Ishikawa (cell line): Measurements from ENCODE around the gene BCORL1.

Experiments used
- CEBPB ChIP-seq: IDR thresholded peaks from 2 replicates; pipeline ENCODE4 v1.6.1; 2012
- CREB1 ChIP-seq: IDR thresholded peaks from 2 replicates; pipeline ENCODE4 v1.6.1; 2012; ENCODE audit warnings: low read depth
- EGR1 ChIP-seq: IDR thresholded peaks from 2 replicates; pipeline ENCODE4 v1.6.1; 2012
- EP300 ChIP-seq: IDR thresholded peaks from 2 replicates; pipeline ENCODE4 v1.6.1; 2012; ENCODE audit warnings: borderline replicate concordance
- FOXM1 ChIP-seq: IDR thresholded peaks from 2 replicates; pipeline ENCODE4 v1.6.1; 2012; ENCODE audit warnings: low read depth, borderline replicate concordance
- NFIC ChIP-seq: IDR thresholded peaks from 2 replicates; pipeline ENCODE4 v1.6.1; 2012
- RAD21 ChIP-seq: IDR thresholded peaks from 2 replicates; pipeline ENCODE4 v1.6.1; 2012; ENCODE audit warnings: low read depth
- TAF1 ChIP-seq: IDR thresholded peaks from 2 replicates; pipeline ENCODE4 v1.6.1; 2012; ENCODE audit warnings: low read depth, mild to moderate bottlenecking
- TCF12 ChIP-seq: IDR thresholded peaks from 2 replicates; pipeline ENCODE4 v1.6.1; 2012; ENCODE audit warnings: low read depth
- TEAD4 ChIP-seq: IDR thresholded peaks from 2 replicates; pipeline ENCODE4 v1.6.1; 2012
- YY1 ChIP-seq: IDR thresholded peaks from 2 replicates; pipeline ENCODE4 v1.6.1; 2012; ENCODE audit warnings: low read depth
- ZBTB7A ChIP-seq: IDR thresholded peaks from 2 replicates; pipeline ENCODE4 v1.6.1; 2012; ENCODE audit warnings: low read depth
- TF ChIP-seq, protein P1 (sequence below): IDR thresholded peaks from 2 replicates; pipeline ENCODE4 v1.6.1; 2012; ENCODE audit warnings: low read depth, mild to moderate bottlenecking
- TF ChIP-seq, protein P2 (sequence below): IDR thresholded peaks from 2 replicates; pipeline ENCODE4 v1.6.1; 2012
- TF ChIP-seq, protein P3 (sequence below): IDR thresholded peaks from 2 replicates; pipeline ENCODE4 v1.6.1; 2012

Gene BCORL1

DNA sequence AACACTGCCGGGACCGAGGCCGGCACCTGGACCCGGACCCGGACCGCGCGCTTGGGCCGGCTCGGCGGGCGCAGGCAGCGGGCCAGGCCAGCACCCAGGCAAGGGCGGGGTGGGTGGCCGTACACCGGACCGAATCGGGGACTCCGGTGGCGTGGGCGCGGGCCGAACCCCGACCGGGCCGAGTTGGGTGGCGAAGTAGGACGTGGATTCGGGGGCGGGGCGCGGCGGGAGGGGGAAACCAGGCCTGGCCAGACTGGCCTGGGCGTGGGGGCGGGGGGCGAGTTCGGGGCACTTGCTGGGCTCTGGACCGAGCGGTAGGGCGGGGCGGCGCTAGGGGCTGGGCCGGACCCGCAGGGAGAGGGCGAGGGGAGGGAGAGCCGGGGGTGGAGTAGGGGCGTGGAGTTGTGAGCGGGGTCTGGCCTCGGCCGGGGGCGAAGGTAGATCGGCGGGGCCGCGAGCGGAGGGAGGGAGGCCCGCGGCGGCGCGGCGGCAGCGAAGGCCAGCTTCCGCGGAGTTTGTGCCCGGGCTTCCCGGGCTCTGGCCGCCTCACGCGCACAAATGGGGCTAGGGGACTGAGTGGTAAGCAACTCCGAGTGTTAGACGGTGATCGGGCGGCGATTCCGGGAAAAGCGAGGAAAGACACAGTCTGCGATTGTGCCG is 1.8 kb upstream of the BCORL1 start:
- TF ChIP-seq ZBTB7A (peak; percentile 88), FOXM1 (no peak), YY1 (no peak), EGR1 (peak; percentile 61; the same call in 1 of the 2 replicates), CREB1 (no peak), EP300 (no peak), CEBPB (no peak), NFIC (no peak), TCF12 (no peak), RAD21 (no peak), TAF1 (no peak; the same call in 1 of the 2 replicates), TEAD4 (no peak)
- TF ChIP-seq, protein P1, sequence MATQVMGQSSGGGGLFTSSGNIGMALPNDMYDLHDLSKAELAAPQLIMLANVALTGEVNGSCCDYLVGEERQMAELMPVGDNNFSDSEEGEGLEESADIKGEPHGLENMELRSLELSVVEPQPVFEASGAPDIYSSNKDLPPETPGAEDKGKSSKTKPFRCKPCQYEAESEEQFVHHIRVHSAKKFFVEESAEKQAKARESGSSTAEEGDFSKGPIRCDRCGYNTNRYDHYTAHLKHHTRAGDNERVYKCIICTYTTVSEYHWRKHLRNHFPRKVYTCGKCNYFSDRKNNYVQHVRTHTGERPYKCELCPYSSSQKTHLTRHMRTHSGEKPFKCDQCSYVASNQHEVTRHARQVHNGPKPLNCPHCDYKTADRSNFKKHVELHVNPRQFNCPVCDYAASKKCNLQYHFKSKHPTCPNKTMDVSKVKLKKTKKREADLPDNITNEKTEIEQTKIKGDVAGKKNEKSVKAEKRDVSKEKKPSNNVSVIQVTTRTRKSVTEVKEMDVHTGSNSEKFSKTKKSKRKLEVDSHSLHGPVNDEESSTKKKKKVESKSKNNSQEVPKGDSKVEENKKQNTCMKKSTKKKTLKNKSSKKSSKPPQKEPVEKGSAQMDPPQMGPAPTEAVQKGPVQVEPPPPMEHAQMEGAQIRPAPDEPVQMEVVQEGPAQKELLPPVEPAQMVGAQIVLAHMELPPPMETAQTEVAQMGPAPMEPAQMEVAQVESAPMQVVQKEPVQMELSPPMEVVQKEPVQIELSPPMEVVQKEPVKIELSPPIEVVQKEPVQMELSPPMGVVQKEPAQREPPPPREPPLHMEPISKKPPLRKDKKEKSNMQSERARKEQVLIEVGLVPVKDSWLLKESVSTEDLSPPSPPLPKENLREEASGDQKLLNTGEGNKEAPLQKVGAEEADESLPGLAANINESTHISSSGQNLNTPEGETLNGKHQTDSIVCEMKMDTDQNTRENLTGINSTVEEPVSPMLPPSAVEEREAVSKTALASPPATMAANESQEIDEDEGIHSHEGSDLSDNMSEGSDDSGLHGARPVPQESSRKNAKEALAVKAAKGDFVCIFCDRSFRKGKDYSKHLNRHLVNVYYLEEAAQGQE, result no peak
- TF ChIP-seq, protein P2, sequence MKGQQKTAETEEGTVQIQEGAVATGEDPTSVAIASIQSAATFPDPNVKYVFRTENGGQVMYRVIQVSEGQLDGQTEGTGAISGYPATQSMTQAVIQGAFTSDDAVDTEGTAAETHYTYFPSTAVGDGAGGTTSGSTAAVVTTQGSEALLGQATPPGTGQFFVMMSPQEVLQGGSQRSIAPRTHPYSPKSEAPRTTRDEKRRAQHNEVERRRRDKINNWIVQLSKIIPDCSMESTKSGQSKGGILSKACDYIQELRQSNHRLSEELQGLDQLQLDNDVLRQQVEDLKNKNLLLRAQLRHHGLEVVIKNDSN, result no peak
- TF ChIP-seq, protein P3, sequence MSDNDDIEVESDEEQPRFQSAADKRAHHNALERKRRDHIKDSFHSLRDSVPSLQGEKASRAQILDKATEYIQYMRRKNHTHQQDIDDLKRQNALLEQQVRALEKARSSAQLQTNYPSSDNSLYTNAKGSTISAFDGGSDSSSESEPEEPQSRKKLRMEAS, result peak; percentile 4; the same call in 1 of the 2 replicates

DNA sequence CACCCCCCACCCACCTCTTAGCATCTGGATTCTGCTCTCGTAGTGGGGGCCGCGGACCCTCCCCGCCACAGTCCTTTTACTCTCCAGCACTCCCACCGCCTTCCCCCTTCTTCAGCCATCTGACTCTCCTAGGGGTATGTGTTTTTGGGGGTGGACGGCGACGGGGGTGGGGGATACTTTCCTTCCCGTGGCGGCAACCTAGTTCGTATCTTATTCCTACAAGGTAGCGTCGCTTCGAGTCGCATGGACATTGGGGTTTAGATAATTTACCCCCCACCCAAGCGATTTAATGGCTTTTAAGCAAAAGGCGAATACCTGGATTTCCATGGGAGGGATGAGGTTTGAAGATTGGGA is 1.3 kb upstream of the BCORL1 start:
- TF ChIP-seq EGR1, result no peak
- peak; percentile 8; the same call in 1 of the 2 replicates for TF ChIP-seq ZBTB7A

DNA sequence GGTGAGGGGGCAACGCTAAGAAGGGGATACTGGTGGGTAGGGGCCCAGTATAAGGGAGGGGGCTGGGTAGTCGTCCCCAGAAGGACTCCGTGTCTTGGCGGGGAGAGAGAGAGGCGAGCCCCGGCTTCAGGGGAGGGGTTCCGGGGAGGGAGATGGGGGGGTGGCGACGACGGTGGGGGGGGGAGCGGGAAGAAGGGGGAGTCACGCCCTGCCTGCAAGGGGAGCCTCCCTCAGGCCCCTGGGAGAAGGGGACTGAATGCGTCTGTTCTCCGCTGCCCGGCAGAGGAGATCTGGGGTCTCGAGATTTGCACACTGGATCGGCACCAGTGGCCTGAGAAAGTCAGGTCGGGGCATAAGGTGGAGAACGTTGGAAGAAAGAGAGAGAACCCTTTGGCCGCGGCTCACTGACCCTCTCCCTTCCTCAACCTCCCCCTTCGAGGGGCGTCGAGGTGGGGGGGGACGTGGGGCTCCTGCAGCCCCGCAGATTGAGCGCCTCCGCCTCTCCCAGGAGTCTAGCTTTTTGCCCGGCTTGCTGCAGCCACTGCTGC is 609 bp upstream of the BCORL1 start:
- 0 out of 2 replicates have a peak, but pooled peaks have one; percentile 37 for TF ChIP-seq ZBTB7A
- TF ChIP-seq TCF12, result no peak

DNA sequence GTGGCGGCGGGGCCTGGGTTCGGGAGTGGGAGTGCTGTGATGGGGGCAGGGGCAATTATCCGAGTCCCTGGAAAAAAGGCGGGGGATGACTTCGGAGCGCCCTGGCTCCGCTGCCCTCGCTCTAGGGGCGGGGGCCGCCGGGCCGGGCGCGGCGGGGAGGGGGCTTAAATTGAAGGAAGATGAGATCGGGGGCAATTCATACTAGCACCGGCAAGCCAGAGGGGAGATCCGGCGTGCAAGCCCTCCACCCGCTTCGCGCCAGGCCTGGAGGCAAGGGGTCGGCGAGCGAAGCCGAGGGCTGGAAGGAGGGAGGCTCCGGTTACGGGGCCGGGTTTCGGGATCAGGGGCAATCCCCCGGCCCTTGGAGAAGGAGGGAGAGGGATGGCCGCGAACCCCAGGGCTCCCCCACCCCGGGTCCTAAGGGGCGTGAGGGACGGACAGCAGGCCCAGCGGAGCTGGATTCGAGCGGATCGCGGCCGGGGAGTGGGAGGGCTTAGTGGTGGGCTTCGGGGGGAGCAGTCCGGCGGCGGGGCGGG is 1.2 kb downstream of the BCORL1 start:
- TF ChIP-seq CREB1, result no peak
- no peak for TF ChIP-seq TAF1
- no peak for TF ChIP-seq CEBPB
- no peak for TF ChIP-seq NFIC
- TF ChIP-seq ZBTB7A, result 0 out of 2 replicates have a peak, but pooled peaks have one; percentile 15
- TF ChIP-seq EGR1, result no peak
- TF ChIP-seq RAD21, result no peak
- TF ChIP-seq, protein P1, result no peak

DNA sequence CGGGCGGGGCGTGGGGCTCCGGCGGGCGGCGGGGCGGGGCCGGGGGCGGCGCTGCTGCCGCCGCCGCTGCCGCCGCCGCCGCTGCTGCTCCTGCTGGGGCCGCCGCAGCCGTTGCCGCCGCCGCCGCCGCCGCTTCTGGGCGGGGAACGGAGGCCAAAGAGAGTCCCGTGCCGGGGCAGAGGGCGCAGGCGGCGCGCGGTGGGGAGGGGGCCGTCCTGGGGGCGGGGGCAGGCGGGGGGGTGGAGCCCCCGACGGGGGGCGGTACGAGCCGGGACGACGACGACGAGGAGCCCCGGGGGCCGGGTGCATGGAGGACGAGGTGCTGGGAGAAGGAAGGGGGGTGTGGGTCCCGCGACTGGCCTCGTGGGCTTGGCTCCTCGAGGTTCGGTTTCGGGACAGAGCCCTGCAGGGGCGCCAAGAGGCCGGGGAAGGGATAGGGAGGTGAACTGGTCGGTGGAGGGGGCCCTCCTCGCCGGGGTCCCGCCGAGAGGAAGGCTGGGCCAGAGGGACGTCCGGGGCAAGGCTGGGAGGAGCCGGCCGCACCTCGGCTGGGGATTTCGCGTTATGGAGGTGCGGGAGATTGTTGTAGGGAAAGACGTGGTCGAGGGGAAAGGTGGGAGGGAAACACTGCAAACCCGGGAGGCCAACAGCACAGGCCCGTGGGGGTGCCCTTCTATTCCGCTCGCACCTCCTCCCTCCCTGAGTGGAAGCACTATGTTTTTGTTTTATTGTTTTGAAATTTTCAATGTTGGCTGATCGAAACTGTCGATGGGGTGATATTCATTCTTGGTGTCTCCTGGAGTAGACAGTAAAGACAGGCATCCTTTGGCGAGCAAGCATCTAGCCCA is 1.9 kb downstream of the BCORL1 start:
- no peak for TF ChIP-seq TCF12
- TF ChIP-seq TAF1, result no peak
- no peak for TF ChIP-seq CEBPB
- TF ChIP-seq ZBTB7A, result no peak
- TF ChIP-seq, protein P3, result peak; percentile 78
- TF ChIP-seq EP300, result no peak
- TF ChIP-seq TEAD4, result no peak

GRCh38 chrX:129987871-129988270 is 5.4 kb downstream of the BCORL1 start:
- TF ChIP-seq YY1 (no peak), FOXM1 (no peak), EP300 (no peak), CEBPB (no peak), TCF12 (no peak), ZBTB7A (no peak), CREB1 (no peak), NFIC (no peak), EGR1 (no peak)
- TF ChIP-seq, protein P3, result no peak
- TF ChIP-seq, protein P2, result no peak
